Gastrocnemius medialis (tissue), 4 donors: Measurements from ENCODE around the gene LRRN3.

Experiments used
- POLR2A ChIP-seq, 2 donors: fragments of 450-650 bp; IDR thresholded peaks; one replicate each; pipeline ENCODE4 v1.6.1; 2017; ENCODE audit warnings: antibody characterized with exemption in 2 of 2, mild to moderate bottlenecking in 2 of 2, moderate library complexity in 2 of 2
- TF ChIP-seq, protein P1 (sequence below), 5 experiments: fragments of 450-650 bp in 3 of 5; fragments of 200-600 bp in 2 of 5; sonication (generic) in 2 of 5; IDR thresholded peaks in 4 of 5; conservative IDR thresholded peaks in 1 of 5; 1 replicate in 4 of 5; 2 replicates in 1 of 5; pipeline ENCODE4 v1.5.1; 2016 to 2019; ENCODE audit warnings: antibody characterized with exemption in 5 of 5, mild to moderate bottlenecking in 3 of 5, moderate library complexity in 3 of 5

DNA sequence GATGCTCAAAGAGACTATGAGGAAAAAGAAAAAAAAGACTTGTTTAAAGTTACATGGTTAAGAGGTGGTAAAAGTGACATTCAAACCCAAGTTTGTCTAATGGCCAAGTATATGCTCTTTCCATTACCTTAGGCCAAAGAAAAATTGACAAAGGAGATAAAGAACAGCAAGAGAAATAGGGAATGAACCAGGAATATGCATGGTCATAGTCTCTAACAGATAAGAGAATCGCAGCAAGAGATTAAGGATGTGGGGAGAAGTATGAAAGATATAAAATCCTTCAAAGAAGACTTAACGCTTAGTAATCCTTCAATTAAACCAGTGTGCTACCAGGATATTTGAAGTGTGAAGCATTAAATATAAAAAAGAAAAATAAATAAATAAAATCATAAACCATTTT is 23.2 kb upstream of the LRRN3 start:
- TF ChIP-seq, protein P1, sequence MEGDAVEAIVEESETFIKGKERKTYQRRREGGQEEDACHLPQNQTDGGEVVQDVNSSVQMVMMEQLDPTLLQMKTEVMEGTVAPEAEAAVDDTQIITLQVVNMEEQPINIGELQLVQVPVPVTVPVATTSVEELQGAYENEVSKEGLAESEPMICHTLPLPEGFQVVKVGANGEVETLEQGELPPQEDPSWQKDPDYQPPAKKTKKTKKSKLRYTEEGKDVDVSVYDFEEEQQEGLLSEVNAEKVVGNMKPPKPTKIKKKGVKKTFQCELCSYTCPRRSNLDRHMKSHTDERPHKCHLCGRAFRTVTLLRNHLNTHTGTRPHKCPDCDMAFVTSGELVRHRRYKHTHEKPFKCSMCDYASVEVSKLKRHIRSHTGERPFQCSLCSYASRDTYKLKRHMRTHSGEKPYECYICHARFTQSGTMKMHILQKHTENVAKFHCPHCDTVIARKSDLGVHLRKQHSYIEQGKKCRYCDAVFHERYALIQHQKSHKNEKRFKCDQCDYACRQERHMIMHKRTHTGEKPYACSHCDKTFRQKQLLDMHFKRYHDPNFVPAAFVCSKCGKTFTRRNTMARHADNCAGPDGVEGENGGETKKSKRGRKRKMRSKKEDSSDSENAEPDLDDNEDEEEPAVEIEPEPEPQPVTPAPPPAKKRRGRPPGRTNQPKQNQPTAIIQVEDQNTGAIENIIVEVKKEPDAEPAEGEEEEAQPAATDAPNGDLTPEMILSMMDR (IDR thresholded peaks at IDR 0.05 in 4 of 5, conservative IDR thresholded peaks at IDR 0.05 in 1 of 5) = no peak
- TF ChIP-seq POLR2A (IDR thresholded peaks at IDR 0.05) = no peak
